SU-DHL-6 (cell line): ENCODE results near the gene GJD3.

ENCODE experiments used
- H2AFZ ChIP-seq: fragments of 200-600 bp; sonication (generic); 2 replicates; pipeline ENCODE4 v1.6.1; 2014; ENCODE audit warnings: low read depth, mild to moderate bottlenecking, moderate library complexity, mixed read lengths, antibody characterized with exemption, low read length; ENCODE audit not compliant: severe bottlenecking
- H3F3A ChIP-seq: fragments of 200-600 bp; shearing (Covaris generic); 2 replicates; pipeline ENCODE4 v1.6.0; 2016; ENCODE audit warnings: antibody characterized with exemption, mild to moderate bottlenecking; ENCODE audit not compliant: insufficient read depth
- H3K27ac ChIP-seq: fragments of 200-600 bp; sonication (generic); 2 replicates; pipeline ENCODE4 v1.5.1; 2016; ENCODE audit warnings: low read depth, mild to moderate bottlenecking, low read length, moderate library complexity, mixed read lengths
- H3K27me3 ChIP-seq: fragments of 200-600 bp; sonication (generic), shearing (Covaris generic); 2 replicates; pipeline ENCODE4 v1.6.0; 2014; ENCODE audit warnings: mild to moderate bottlenecking, low read length
- H3K36me3 ChIP-seq: fragments of 200-600 bp; sonication (generic); 2 replicates; pipeline ENCODE4 v1.6.1; 2014; ENCODE audit warnings: mild to moderate bottlenecking, low read length, mixed read lengths
- H3K4me2 ChIP-seq: fragments of 300-600, 200-600 bp; shearing (Covaris generic), sonication (generic); 2 replicates; pipeline ENCODE4 v1.6.0; 2014; ENCODE audit warnings: low read length, low read depth, mild to moderate bottlenecking; ENCODE audit not compliant: poor library complexity, severe bottlenecking
- H3K4me3 ChIP-seq: fragments of 200-600 bp; sonication (generic); 2 replicates; pipeline ENCODE4 v1.5.1; 2014; ENCODE audit warnings: antibody characterized with exemption, low read length, mild to moderate bottlenecking, mixed read lengths; ENCODE audit not compliant: insufficient read depth, poor library complexity, severe bottlenecking
- H3K79me2 ChIP-seq: fragments of 200-600 bp; sonication (generic); 2 replicates; pipeline ENCODE4 v1.6.1; 2014; ENCODE audit warnings: mild to moderate bottlenecking, low read length, moderate library complexity; ENCODE audit not compliant: insufficient read depth
- H3K9ac ChIP-seq: fragments of 200-600 bp; sonication (generic); 2 replicates; pipeline ENCODE4 v1.7.0; 2014; ENCODE audit warnings: mild to moderate bottlenecking, low read length
- H3K9me2 ChIP-seq: fragments of 200-600 bp; sonication (generic); replicated peaks from 2 replicates; pipeline ENCODE4 v1.6.1; 2014; ENCODE audit warnings: low read length; ENCODE audit not compliant: insufficient read depth
- H3K9me3 ChIP-seq: fragments of 200-600 bp; sonication (generic); 2 replicates; pipeline ENCODE4 v1.6.1; 2014; ENCODE audit warnings: low read length, mixed read lengths; ENCODE audit not compliant: insufficient read depth
- H4K20me1 ChIP-seq: fragments of 200-600 bp; sonication (generic); 2 replicates; pipeline ENCODE4 v1.6.1; 2014; ENCODE audit warnings: low read depth, mild to moderate bottlenecking, antibody characterized with exemption, low read length, moderate library complexity, mixed read lengths
- CTCF ChIP-seq: fragments of 200-600 bp; sonication (generic); IDR thresholded peaks from one replicate; pipeline ENCODE4 v1.5.1; 2017; ENCODE audit warnings: antibody characterized with exemption, mild to moderate bottlenecking, low read length, moderate library complexity; ENCODE audit not compliant: insufficient read depth, poor library complexity, severe bottlenecking
- EZH2phosphoT487 ChIP-seq: fragments of 200-600 bp; sonication (generic), shearing (Covaris generic); conservative IDR thresholded peaks from 2 replicates; pipeline ENCODE4 v1.6.1; 2018; ENCODE audit warnings: mild to moderate bottlenecking, antibody characterized with exemption, low read length, moderate library complexity, mixed read lengths

Gene GJD3

GRCh38 chr17:40329839-40330794, 34.4 kb downstream of the GJD3 start:
- no peaks in the 10 kb centered on the region for H3K27me3 ChIP-seq
- no peak overlapping the region for H2AFZ ChIP-seq
- no peak overlapping the region for H3K4me2 ChIP-seq
- no peaks in the 10 kb centered on the region for H4K20me1 ChIP-seq
- H3K79me2 ChIP-seq: peaks cover 32% of the 10 kb centered on the region
- no peak for TF ChIP-seq EZH2phosphoT487
- TF ChIP-seq CTCF: no peak
- no peaks in the 10 kb centered on the region for H3K9me3 ChIP-seq
- no peak overlapping the region for H3K27ac ChIP-seq
- no peak overlapping the region for H3K9ac ChIP-seq
- no peak overlapping the region for H3K4me3 ChIP-seq
- H3K9me2 ChIP-seq: no peaks in the 10 kb centered on the region
- 0 out of 2 replicates have a peak, but pooled peaks cover 9% of the 10 kb centered on the region for H3F3A ChIP-seq
- no peaks in the 10 kb centered on the region for H3K36me3 ChIP-seq

DNA sequence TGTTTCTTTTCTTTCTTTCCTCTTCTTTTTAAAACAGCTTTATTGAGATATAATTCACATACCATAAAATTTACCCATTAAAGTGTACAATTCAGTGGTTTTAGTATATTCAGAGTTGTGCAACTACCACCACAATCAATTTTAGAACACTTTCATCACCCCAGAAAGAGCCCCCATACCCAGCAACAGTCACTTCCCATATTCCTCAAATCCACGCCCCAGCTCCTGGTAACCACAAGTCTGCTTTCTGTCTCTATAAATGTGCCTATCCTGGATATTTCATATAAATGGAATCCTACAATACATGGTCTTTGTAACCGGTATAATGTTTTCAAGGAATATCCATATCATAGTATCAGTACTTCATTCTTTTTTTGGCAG, 36.2 kb downstream of the GJD3 start:
- Histone ChIP-seq H3K4me2 (no peak overlapping the region), H3K9ac (no peak overlapping the region)

GRCh38 chr17:40327735-40328385, 36.7 kb downstream of the GJD3 start:
- no peaks in the 10 kb centered on the region for H3K9me2 ChIP-seq
- peaks cover 23% of the 10 kb centered on the region for H3F3A ChIP-seq
- peaks cover 37% of the 10 kb centered on the region for H3K79me2 ChIP-seq
- H3K9ac ChIP-seq: no peak overlapping the region
- H3K27me3 ChIP-seq: no peaks in the 10 kb centered on the region
- no peaks in the 10 kb centered on the region for H3K9me3 ChIP-seq
- H2AFZ ChIP-seq: no peak overlapping the region
- no peak overlapping the region for H3K27ac ChIP-seq
- TF ChIP-seq CTCF (no peak), EZH2phosphoT487 (no peak)
- no peaks in the 10 kb centered on the region for H3K36me3 ChIP-seq
- H4K20me1 ChIP-seq: no peaks in the 10 kb centered on the region
- no peak overlapping the region for H3K4me2 ChIP-seq
- no peak overlapping the region for H3K4me3 ChIP-seq

More for the DNA sequence above, 36.2 kb downstream of the GJD3 start:
- no peaks in the 10 kb centered on the region for H3K9me2 ChIP-seq
- H3K79me2 ChIP-seq: peaks cover 34% of the 10 kb centered on the region
- no peaks in the 10 kb centered on the region for H4K20me1 ChIP-seq
- no peak overlapping the region for H3K4me3 ChIP-seq
- H3K27ac ChIP-seq: no peak overlapping the region
- no peak overlapping the region for H2AFZ ChIP-seq
- H3K27me3 ChIP-seq: no peaks in the 10 kb centered on the region
- peaks cover 18% of the 10 kb centered on the region for H3F3A ChIP-seq
- TF ChIP-seq CTCF (no peak), EZH2phosphoT487 (no peak)
- no peaks in the 10 kb centered on the region for H3K9me3 ChIP-seq
- H3K36me3 ChIP-seq: no peaks in the 10 kb centered on the region
